HCT116 (cell line): ENCODE measurements around the gene ABCG8. TPM values are rescaled to one million over a fixed set of nuclear protein-coding genes. Genes with fewer than 3 reads are reported as not detected.

Experiments
- ATAC-seq: fragments of 200-7000 bp; cut with Tn5 transposase; 2 replicates; pipeline ENCODE4 v1.9.1; 2020; ENCODE audit warnings: mild to moderate bottlenecking, moderate library complexity
- BruUV-seq: library from RNA; stranded (reverse); fragments of 400-500 nt; replicated peaks from 2 replicates; lab custom pipeline; 2021; lab: Mats Ljungman, UMichigan
- CTCF ChIA-PET: fragments of 300-600 bp; sonication (Branson Sonifier 250); formaldehyde crosslinking; loops from one replicate; lab custom pipeline; 2021; ENCODE audit warnings: antibody characterized with exemption; lab: Charles Lee
- POLR2A ChIA-PET: fragments of 300-600, 350-600 bp; sonication (Branson Sonifier 250); formaldehyde crosslinking; loops from one replicate; lab custom pipeline; 2021; ENCODE audit warnings: antibody characterized with exemption; lab: Charles Lee
- RAD21 ChIA-PET, 2 experiments: fragments of 300-600 bp; sonication (Branson Sonifier 250); formaldehyde crosslinking; loops; one replicate each; lab custom pipeline; 2023; ENCODE audit warnings: low total read pairs in 2 of 2; ENCODE audit not compliant: uncharacterized antibody in 2 of 2, unreplicated experiment in 2 of 2, low non-redundant PET in 1 of 2; lab: Charles Lee
- DNase-seq: peaks from one replicate; pipeline ENCODE4 v3.0.0-alpha.2; 2010; ENCODE audit warnings: low read depth, low spot score
- H2AFZ ChIP-seq: fragments of 200-600 bp; shearing (Covaris generic), sonication (generic); 2 replicates; pipeline ENCODE4 v1.6.1; 2017; ENCODE audit warnings: low read depth, mixed run types, mixed read lengths, antibody characterized with exemption, low read length; ENCODE audit not compliant: poor library complexity, severe bottlenecking
- H3K27ac ChIP-seq: 2 replicates; pipeline ENCODE4 v1.5.1; 2012; ENCODE audit warnings: low read depth, low read length
- H3K27me3 ChIP-seq: fragments of 200-600 bp; sonication (generic); 2 replicates; pipeline ENCODE4 v1.6.1; 2016; ENCODE audit warnings: mixed run types, low read length, mixed read lengths; ENCODE audit not compliant: insufficient read depth
- H3K36me3 ChIP-seq, 2 experiments: fragments of 200-500 bp in 1 of 2; fragments of 200-600 bp in 1 of 2; sonication (Bioruptor generic) in 1 of 2; sonication (generic) in 1 of 2; 2 replicates each; pipeline versions ENCODE4 v1.5.1 to v1.6.1; 2014 to 2016; ENCODE audit warnings: low read length in 2 of 2, inconsistent platforms in 1 of 2, mixed read lengths in 1 of 2, mixed run types in 1 of 2; ENCODE audit not compliant: insufficient read depth in 2 of 2, control insufficient read depth in 1 of 2
- H3K4me1 ChIP-seq, 2 experiments: fragments of 200-600 bp in 1 of 2; sonication (generic) in 1 of 2; 2 replicates each; pipeline versions ENCODE4 v1.5.1 to v1.6.1; 2012 to 2017; ENCODE audit warnings: low read length in 2 of 2, inconsistent platforms in 1 of 2, mild to moderate bottlenecking in 1 of 2, mixed read lengths in 1 of 2, mixed run types in 1 of 2, moderate library complexity in 1 of 2; ENCODE audit not compliant: insufficient read depth in 2 of 2, control insufficient read depth in 1 of 2
- H3K4me2 ChIP-seq: fragments of 200-600 bp; sonication (generic); 2 replicates; pipeline ENCODE4 v1.6.1; 2017; ENCODE audit warnings: mixed run types, low read length, mixed read lengths
- H3K4me3 ChIP-seq, 2 experiments: fragments of 200-600 bp in 1 of 2; sonication (generic) in 1 of 2; replicated peaks in 1 of 2; 2 replicates each; pipeline ENCODE4 v1.5.1; 2011 to 2016; ENCODE audit warnings: low read length in 2 of 2, control low read depth in 1 of 2, low read depth in 1 of 2, mild to moderate bottlenecking in 1 of 2, mixed read lengths in 1 of 2, mixed run types in 1 of 2
- H3K79me2 ChIP-seq: fragments of 200-600 bp; sonication (generic); 2 replicates; pipeline ENCODE4 v1.6.1; 2017; ENCODE audit warnings: mild to moderate bottlenecking, mixed run types, low read length, moderate library complexity, mixed read lengths; ENCODE audit not compliant: insufficient read depth
- H3K9ac ChIP-seq: fragments of 200-600 bp; sonication (generic); 2 replicates; pipeline ENCODE4 v1.6.1; 2016; ENCODE audit warnings: low read length, mixed read lengths
- H3K9me2 ChIP-seq: fragments of 200-600 bp; sonication (generic), shearing (Covaris generic); 2 replicates; pipeline ENCODE4 v1.6.1; 2017; ENCODE audit warnings: mixed run types, mild to moderate bottlenecking, moderate library complexity; ENCODE audit not compliant: insufficient read depth
- H3K9me3 ChIP-seq, 2 experiments: fragments of 200-500 bp in 1 of 2; fragments of 200-600 bp in 1 of 2; sonication (Bioruptor generic) in 1 of 2; sonication (generic) in 1 of 2; 2 replicates each; pipeline ENCODE4 v1.6.1; 2014 to 2017; ENCODE audit warnings: low read length in 2 of 2, mixed read lengths in 2 of 2, inconsistent platforms in 1 of 2, low read depth in 1 of 2, mild to moderate bottlenecking in 1 of 2, mixed run types in 1 of 2, moderate library complexity in 1 of 2; ENCODE audit not compliant: control insufficient read depth in 1 of 2, insufficient read depth in 1 of 2
- H4K20me1 ChIP-seq: fragments of 200-600 bp; sonication (generic), shearing (Covaris generic); 2 replicates; pipeline ENCODE4 v1.6.1; 2017; ENCODE audit warnings: mixed run types, mild to moderate bottlenecking, moderate library complexity; ENCODE audit not compliant: insufficient read depth
- EZH2 ChIP-seq: fragments of 200-600 bp; sonication (generic); IDR thresholded peaks from 2 replicates; pipeline ENCODE4 v1.6.1; 2017; ENCODE audit warnings: antibody characterized with exemption, mixed run types
- JUND ChIP-seq: IDR thresholded peaks from 2 replicates; pipeline ENCODE4 v1.6.1; 2012
- POLR2A ChIP-seq: IDR thresholded peaks from 2 replicates; pipeline ENCODE4 v1.7.0; 2011; ENCODE audit warnings: borderline replicate concordance; ENCODE audit not compliant: insufficient read depth, insufficient read length; ENCODE audit errors: extremely low read depth
- REST ChIP-seq: IDR thresholded peaks from 2 replicates; pipeline ENCODE4 v1.6.1; 2012; ENCODE audit warnings: low read depth
- SRF ChIP-seq: IDR thresholded peaks from 2 replicates; pipeline ENCODE4 v1.6.1; 2012; ENCODE audit warnings: low read depth
- TCF7L2 ChIP-seq: IDR thresholded peaks from 2 replicates; pipeline ENCODE4 v1.7.0; 2011; ENCODE audit warnings: borderline replicate concordance, inconsistent platforms; ENCODE audit not compliant: insufficient read depth, insufficient read length; ENCODE audit errors: extremely low read depth
- ZFX ChIP-seq: fragments of 450-650 bp; IDR thresholded peaks from 2 replicates; pipeline ENCODE4 v1.6.1; 2017
- intact Hi-C: fragments of 100-400 bp; cut with micrococcal nuclease; formaldehyde crosslinking; loops from 2 replicates; pipeline ENCODE4 v1.10.0; 2022
- total RNA-seq: library from RNA; stranded (reverse); gene quantifications from one replicate; pipeline ENCODE4 v1.2.1, GENCODE V29; 2021; ENCODE audit not compliant: unreplicated experiment

Gene ABCG8
- total RNA-seq, 1 experiment from 2014 or later: 0.05 TPM

- ATAC-seq (no peak), DNase-seq (no peak)
- Histone ChIP-seq H3K27ac (no peak overlapping the region), H3K9ac (no peak overlapping the region), H3K36me3 (no peaks in the 10 kb centered on the region), H3K9me3 (no peaks in the 10 kb centered on the region), H3K4me3 (no peak overlapping the region), H2AFZ (no peak overlapping the region), H4K20me1 (no peaks in the 10 kb centered on the region), H3K4me1 (0 out of 4 replicates have a peak, but pooled peaks cover 0 to 6% of the 10 kb centered on the region in 2 experiments), H3K27me3 (0 out of 2 replicates have a peak, but pooled peaks cover 4% of the 10 kb centered on the region), H3K79me2 (no peaks in the 10 kb centered on the region), H3K9me2 (no peaks in the 10 kb centered on the region), H3K4me2 (no peak overlapping the region)
- BruUV-seq: no TSS peak
- ChIA-PET RAD21 (no interaction called here), CTCF (no interaction called here), POLR2A (no interaction called here)
- intact Hi-C loops: loop anchor here (5.0 to 10.0 kb wide), 5 partner anchors 264 to 1616 kb away; no protein-coding TSS in a partner anchor
- no peak for TF ChIP-seq JUND
- TF ChIP-seq EZH2: no peak
- TF ChIP-seq SRF: no peak
- no peak for TF ChIP-seq POLR2A
- TF ChIP-seq ZFX: no peak
- TF ChIP-seq REST: no peak
- TF ChIP-seq TCF7L2: no peak
These were observed 40.5 kb downstream of the ABCG8 start for GRCh38 chr2:43879261-43879660.
